ENCODE data around the gene KRT2.
"Not testable (repeated sequence)": the region's sequence is repeated elsewhere in the genome, so short reads cannot be mapped to it uniquely, and the experiment has no call there.

Gene KRT2

GRCh38 chr12:52685406-52685890 is 33.4 kb upstream of the KRT2 start:
- DNase-seq (ENCODE audit: low read depth, low spot score) = no peak

GRCh38 chr12:52684431-52684830 is 32.4 kb upstream of the KRT2 start:
- no peak for DNase-seq (ENCODE audit: low read depth, low spot score)

GRCh38 chr12:52683575-52684300 is 31.7 kb upstream of the KRT2 start:
- DNase-seq (ENCODE audit: low read depth, low spot score) = no peak

GRCh38 chr12:52682938-52683574 is 31.0 kb upstream of the KRT2 start:
- DNase-seq (ENCODE audit: low read depth, low spot score) = no peak

DNA sequence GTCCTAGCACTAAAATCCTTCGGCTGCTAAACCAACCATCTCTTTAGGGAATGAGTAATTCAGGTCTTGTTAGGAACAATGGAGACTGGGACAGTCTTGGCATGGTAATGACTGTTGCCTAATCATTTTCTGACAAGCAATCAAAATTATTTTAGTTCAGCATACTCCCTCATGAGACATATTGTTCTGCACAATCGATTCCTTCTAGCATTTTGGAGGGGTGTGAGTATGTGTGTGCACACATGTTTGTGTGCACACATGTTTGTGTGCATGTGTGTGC is 30.3 kb upstream of the KRT2 start:
- DNase-seq (ENCODE audit: low read depth, low spot score) = no peak

DNA sequence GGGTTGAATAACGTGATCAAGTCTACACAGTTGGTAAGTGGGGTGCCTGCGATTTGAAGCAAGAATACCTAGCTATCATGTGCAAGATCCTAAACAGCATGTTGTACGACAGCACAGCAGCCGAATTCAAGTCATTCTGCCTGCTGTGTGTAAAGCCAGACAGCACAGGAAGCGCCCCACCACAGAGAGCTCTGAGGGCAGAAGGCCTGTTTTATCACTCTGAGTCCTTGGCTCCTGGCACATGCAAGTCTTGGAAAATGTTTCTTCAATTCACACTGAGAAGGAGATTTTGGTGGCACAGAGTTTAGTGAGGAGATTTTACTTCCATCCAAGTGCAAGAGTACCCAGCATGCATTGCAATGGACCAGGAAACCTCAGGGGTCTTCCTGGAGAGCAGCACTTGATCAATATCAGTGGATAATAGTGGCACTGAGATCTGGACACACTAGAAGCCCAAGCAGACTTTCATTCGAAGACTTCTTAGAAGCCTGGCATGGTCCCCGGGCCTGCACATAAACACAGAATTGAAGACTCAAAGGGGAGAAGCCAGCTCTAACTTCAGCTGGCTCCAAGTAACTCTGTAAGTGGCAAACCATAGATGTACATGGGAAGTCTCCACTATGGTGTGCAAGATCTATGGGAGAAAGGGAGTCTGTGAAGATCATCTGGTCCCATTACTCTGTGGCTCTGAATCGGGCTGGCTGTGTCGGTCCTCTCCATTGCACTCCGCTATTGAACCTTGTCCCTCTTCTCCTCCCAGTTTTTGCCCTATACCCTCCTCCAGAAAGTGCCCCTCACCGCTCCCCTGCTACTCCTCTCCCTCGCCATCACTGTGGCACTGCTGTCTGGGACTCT is 29.7 kb upstream of the KRT2 start:
- no peak for DNase-seq (ENCODE audit: low read depth, low spot score)

DNA sequence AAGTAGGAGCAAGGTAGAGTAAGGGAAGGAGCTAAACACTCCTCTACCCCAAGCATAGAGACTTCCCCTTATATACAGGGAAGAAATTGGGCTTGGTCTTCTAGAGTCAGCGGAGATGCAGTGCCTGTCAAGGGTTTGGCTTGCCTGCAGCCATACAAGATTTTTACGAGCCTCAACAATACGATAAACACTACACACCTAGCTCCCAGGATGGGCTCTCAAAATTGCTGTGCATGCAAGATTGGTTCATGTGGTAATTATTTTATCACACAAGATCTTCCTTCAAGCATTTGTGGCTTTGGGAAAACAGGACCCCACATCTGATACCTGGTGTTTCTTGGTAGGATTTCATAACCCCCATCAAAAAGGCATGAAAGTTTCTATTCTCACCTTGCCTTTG is 28.4 kb upstream of the KRT2 start, which contains the start of gene KRT1:
TSS of gene KRT1 (minus strand) at position 45 of the 400 bp plus-strand sequence. CDS start 59 bp downstream, outside the sequence.
- DNase-seq (ENCODE audit: low read depth, low spot score) = no peak

DNA sequence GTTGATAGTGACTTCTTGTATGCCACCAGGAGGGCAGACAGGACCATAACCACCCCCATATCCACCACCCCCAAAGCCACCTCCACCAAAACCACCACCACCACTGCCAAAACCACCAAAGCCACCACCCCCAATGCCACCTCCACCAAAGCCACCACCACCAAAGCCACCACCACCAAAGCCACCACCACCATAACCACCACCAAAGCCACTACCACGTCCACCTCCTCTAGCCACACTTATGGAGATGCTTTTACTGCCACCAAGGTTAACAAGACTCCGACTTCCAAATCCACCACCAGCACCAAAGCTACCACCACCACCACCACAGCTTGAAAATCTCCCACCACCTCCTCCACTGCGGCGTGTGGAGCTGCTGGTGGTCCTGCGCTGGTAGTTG is 27.9 kb upstream of the KRT2 start:
- no peak for DNase-seq (ENCODE audit: low read depth, low spot score)

DNA sequence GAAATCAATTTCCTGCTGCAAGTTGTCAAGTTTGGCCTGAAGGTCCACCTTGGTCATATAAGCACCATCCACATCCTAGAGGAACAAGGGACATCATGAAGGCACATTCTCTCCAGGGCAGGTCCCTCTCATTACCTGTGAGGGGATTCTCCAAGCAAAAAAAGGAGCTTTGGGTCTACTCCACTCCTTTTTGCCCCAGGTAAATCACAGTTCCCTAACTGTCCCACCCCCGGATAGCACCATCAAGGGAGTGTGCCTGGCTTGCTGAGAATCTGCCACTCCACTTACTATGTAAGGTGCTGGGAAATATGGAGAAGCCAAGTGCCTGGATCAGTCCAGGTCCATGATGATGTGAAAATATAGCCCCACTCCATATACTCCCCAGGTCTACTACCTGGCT is 25.7 kb upstream of the KRT2 start:
- no peak for DNase-seq (ENCODE audit: low read depth, low spot score)

GRCh38 chr12:52677126-52677525 is 25.1 kb upstream of the KRT2 start:
- DNase-seq (ENCODE audit: low read depth, low spot score) = no peak

GRCh38 chr12:52676163-52676562 is 24.2 kb upstream of the KRT2 start:
- DNase-seq (ENCODE audit: low read depth, low spot score) = no peak

- DNase-seq (ENCODE audit: low read depth, low spot score) = no peak
Observed at GRCh38 chr12:52675301-52675701, 23.3 kb upstream of the KRT2 start.

- DNase-seq (ENCODE audit: low read depth, low spot score) = no peak
Observed at GRCh38 chr12:52674433-52674775, 22.4 kb upstream of the KRT2 start.

DNA sequence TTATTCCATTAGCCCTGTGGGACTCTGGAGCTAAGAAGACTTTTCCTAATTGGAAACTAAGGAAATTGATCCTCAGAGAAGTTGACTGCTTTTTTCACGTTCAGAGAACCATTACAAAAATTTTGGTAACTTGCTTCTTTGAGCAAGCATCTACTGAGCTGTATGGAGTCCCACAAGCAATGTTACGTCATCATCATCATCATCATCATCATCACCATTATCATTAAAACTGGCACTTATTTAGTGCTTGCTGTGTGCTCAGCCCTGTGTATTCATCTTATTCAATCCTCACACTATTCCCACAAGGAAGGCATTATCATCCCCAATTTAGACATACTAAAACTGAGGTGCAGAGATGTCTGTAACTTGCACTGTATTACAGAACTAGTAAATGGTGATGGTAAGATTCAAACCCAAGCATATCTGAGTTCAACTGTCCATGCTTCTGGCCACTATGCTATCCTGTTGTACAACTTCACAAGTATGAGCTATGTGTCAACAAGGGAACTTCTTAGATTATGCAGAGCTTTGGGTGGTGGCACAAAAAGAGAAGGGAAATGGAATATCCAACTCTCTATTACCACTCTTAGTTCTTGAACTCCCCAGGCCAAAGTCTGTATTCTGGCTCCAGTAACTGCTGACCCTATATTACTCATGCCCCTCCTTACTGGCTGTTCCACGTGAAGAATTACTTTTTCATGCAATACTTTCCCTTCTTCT is 21.9 kb upstream of the KRT2 start:
- DNase-seq (ENCODE audit: low read depth, low spot score) = no peak

- no peak for DNase-seq (ENCODE audit: low read depth, low spot score)
Observed at GRCh38 chr12:52673217-52673616, 21.2 kb upstream of the KRT2 start.

DNA sequence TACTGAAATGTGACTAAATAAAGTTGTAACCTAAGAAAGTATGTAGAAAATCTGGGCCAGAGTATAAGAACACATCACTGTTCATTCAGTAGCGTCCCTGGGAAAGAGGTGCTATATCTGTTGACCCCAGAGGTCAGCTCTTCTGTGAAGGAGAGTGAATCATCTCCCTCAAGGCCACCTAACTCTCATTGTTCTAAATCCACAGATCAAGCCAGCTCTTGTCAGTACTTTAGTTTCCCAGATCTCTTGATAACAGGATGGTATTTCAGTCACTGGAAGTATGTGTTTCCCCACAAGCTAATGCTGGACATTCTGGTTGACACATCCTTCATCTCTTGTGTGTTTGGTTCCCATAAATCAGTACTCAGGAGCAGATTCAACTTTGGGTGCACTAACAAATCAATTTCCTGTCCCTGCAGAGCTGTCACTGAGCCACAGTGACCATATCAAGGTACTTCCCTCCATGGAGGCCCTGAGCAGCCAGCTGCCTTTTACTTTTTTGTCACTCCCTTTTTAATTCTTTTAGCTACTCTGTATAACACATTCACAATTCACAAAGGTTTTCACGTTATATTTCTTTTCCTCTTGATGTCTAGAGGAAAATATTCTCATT is 20.4 kb upstream of the KRT2 start:
- DNase-seq (ENCODE audit: low read depth, low spot score) = no peak

- no peak for DNase-seq (ENCODE audit: low read depth, low spot score)
Observed at GRCh38 chr12:52670961-52671360, 18.9 kb upstream of the KRT2 start.

DNA sequence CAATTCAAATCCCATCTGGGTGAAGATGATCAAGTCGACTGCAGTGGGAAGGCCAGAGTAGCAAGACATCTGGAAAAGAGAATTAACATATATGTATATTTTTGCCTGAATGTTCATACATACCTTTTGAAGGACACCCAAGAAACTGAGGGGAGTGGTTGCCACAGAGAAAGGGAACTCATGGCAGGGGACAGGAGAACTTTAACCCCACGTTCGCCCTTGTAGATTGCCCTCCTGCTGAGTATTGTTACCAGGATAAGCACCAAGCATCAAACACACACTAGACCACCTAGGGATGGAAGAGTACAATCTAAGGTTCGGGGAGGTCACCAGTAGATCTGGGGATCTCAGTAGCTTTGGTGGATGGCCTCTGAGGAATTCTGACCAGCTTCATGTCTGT is 18.5 kb upstream of the KRT2 start:
- DNase-seq (ENCODE audit: low read depth, low spot score) = no peak

GRCh38 chr12:52669941-52670340 is 17.9 kb upstream of the KRT2 start:
- DNase-seq (ENCODE audit: low read depth, low spot score) = not testable (repeated sequence)

GRCh38 chr12:52669426-52669825 is 17.4 kb upstream of the KRT2 start:
- DNase-seq (ENCODE audit: low read depth, low spot score) = no peak

- no peak for DNase-seq (ENCODE audit: low read depth, low spot score)
Observed at GRCh38 chr12:52667931-52668330, 15.9 kb upstream of the KRT2 start.

DNA sequence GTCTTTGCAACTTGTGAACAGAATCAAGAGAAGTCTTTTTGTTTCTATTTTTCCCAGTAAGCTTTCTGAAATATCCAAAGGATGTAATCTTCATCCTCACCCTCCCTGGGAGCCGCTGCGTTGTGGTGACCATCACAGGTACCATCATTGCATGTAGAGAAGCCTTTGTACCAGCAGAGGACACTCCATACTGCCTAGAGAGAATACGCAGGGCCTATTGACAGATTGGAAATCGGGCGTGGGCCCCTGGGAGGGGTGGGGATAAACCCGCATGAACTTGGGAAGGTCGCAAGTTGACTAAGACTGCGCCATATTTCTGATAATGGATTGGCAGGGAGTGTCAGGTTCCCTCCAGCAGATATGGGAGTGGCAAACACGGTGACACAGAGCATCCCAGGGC is 15.5 kb upstream of the KRT2 start:
- no peak for DNase-seq (ENCODE audit: low read depth, low spot score)
